Activated CD8-positive, alpha-beta memory T cell treated with anti-CD3 and anti-CD28 coated beads for 48 hours (primary cell): ENCODE data around the gene FLYWCH2.
"Not testable (repeated sequence)": the region's sequence is repeated elsewhere in the genome, so short reads cannot be mapped to it uniquely, and the experiment has no call there.

Experiments
- DNase-seq, 3 experiments: peaks; one replicate each; pipeline ENCODE4 v3.0.0-alpha.2; 2020; ENCODE audit warnings: low read depth in 2 of 3, low spot score in 2 of 3

Gene FLYWCH2

GRCh38 chr16:2912330-2913199 lies 29.6 kb downstream of the FLYWCH2 start:
- peak in 1 of 3 experiments; percentile 22 for DNase-seq

DNA sequence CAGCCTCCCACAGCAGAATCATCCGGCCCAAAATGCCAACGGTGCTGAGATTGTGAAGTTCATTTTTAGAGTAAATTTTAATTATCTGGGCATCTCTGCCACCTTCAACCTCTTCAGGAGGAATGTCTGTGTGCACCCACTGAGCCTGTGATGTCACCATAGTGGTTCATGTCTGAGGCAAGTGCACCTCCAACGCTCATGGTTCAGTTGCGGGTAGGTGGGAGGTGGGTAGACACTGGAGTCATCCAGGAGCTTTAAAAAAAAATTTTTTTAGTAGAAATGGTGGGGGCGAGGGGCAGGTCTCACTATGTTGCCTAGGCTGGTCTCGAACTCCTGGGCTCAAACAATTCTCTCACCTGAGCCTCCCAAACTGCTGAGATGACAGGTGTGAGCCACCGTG lies 30.6 kb downstream of the FLYWCH2 start:
- DNase-seq = no peak

DNA sequence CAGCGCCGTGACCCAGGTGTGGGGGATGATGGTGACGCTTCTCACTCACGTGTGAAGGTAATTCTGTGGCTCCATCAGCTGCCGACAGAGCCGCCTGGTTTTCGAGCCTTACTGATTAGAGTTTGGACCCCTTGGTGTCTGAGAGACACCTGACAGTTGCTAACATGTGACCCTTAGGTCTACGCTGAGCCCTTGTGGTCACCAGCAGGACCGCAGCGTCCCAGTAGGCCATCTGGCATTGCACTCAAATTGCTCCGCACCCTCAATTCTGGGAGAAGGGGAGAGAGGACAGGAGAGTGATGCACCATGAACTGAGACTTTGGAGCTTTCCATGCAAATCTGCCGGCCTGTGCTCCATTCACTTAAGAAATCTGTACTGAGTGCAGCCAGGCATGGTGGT lies 31.2 kb downstream of the FLYWCH2 start:
- DNase-seq = no peak

GRCh38 chr16:2915196-2915929 lies 32.3 kb downstream of the FLYWCH2 start:
- no peak for DNase-seq

GRCh38 chr16:2919511-2920255 lies 36.7 kb downstream of the FLYWCH2 start:
- peak in 2 of 3 experiments; percentile 20 to 36 for DNase-seq

- DNase-seq = no peak
Observed at GRCh38 chr16:2923481-2923880, 40.5 kb downstream of the FLYWCH2 start.

- no peak for DNase-seq
Observed at GRCh38 chr16:2924901-2925755, 42.1 kb downstream of the FLYWCH2 start.

- DNase-seq = no peak
Observed at GRCh38 chr16:2925951-2926649, 43.1 kb downstream of the FLYWCH2 start.

GRCh38 chr16:2926650-2926999 lies 43.6 kb downstream of the FLYWCH2 start:
- no peak for DNase-seq

GRCh38 chr16:2927010-2927646 lies 44.1 kb downstream of the FLYWCH2 start:
- DNase-seq = peak; percentile 64 to 82 (median 82)

DNA sequence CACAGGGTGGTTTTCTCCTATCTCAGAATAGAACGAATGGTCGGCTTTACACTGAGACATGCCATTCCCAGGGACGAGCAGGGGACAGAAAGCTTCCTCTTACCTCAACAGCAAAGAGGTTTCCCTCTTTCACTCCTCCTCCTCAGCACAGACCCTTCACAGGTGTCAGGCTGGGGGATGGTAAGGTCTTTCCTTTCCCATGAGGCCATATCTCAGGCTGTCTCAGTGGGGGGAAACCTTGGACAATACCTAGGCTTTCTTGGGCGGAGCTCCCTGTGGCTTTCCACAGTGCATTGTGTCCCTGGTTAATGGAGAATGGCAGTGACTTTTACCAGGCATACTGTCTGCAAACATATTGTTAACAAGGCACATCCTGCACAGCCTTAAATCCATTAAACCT lies 45.1 kb downstream of the FLYWCH2 start:
- not testable (repeated sequence) for DNase-seq

GRCh38 chr16:2928796-2929195 lies 45.8 kb downstream of the FLYWCH2 start:
- DNase-seq = no peak

DNA sequence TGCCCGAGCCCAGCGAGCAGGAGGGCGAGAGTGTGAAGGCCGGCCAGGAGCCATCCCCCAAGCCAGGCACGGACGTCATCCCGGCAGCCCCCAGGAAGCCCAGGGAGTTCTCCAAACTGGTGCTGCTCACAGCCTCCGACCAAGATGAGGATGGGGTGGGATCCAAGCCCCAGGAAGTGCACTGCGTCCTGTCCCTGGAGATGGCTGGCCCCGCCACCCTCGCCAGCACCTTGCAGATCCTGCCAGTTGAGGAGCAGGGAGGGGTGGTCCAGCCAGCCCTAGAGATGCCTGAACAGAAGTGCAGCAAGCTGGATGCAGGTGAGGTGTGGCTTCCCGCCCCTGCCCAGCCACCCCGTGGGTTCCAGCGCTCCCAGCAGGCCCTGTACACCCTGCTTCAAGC lies 46.7 kb downstream of the FLYWCH2 start:
- DNase-seq = no peak

DNA sequence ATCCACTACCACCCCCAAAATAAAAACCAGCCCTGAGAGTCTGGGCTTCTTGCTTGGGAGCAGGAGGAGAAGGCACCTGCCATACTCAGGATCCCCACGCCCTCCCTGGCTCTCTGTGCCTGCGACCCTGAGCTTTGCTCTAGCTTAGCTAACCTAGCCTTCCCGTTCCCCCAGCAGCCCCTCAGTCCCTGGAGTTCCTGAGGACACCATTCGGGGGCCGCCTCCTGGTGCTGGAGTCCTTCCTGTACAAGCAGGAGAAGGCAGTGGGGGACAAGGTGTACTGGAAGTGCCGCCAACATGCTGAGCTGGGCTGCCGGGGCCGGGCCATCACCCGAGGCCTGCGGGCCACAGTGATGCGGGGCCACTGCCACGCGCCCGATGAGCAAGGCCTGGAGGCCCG lies 47.2 kb downstream of the FLYWCH2 start:
- DNase-seq = no peak

- not testable (repeated sequence) for DNase-seq
Observed at GRCh38 chr16:2931231-2931914, 48.4 kb downstream of the FLYWCH2 start.

- no peak for DNase-seq
Observed at GRCh38 chr16:2933136-2933535, 50.1 kb downstream of the FLYWCH2 start.

DNA sequence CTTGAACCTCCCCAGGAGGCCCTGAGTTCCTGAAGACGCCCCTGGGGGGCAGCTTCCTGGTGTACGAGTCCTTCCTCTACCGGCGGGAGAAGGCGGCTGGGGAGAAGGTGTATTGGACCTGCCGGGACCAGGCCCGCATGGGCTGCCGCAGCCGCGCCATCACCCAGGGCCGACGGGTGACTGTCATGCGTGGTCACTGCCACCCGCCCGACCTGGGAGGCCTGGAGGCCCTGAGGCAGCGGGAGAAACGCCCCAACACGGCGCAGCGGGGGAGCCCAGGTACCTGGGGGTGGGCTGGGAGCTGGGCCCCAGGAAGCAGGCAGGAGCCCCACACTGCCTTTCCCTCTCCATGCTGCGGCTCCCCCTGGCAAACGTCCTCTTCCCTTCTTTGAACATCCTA lies 50.7 kb downstream of the FLYWCH2 start:
- DNase-seq = no peak

DNA sequence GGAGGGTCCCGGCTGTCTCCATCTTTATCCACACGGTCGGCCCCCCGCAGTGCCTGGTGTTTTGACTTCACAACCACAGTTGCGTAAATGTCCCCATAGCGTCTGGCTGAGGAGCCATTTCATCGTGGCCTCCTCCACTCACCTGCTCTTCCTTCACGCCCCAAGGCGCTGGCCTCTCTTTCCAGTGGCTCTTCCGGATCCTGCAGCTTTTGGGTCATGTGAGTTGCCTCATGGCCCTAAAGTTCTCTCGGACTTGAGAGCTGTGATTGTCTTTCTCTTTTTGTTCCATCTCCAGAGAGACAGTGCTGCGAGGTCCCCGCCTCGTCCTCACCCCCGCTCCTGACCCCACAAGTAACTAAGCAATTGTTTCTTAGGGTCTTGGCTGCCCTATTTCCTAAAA lies 51.4 kb downstream of the FLYWCH2 start:
- DNase-seq = no peak

GRCh38 chr16:2936436-2937011 lies 53.5 kb downstream of the FLYWCH2 start:
- DNase-seq = no peak
